CD4-positive, alpha-beta T cell (primary cell): ENCODE measurements around the gene LMO7. TPM values are rescaled to one million over a fixed set of nuclear protein-coding genes. Genes with fewer than 3 reads are reported as not detected.

Experiments used
- ATAC-seq: fragments of 200-7000 bp; cut with Tn5 transposase; one replicate; pipeline ENCODE4 v1.10.0; 2022; ENCODE audit warnings: mild to moderate bottlenecking; ENCODE audit not compliant: poor library complexity
- CTCF ChIA-PET: fragments of 350-600 bp; sonication (Branson Sonifier 250); formaldehyde crosslinking; loops from one replicate; lab custom pipeline; 2021; ENCODE audit warnings: antibody characterized with exemption, inconsistent platforms; lab: Charles Lee
- POLR2A ChIA-PET: fragments of 350-600 bp; sonication (Branson Sonifier 250); formaldehyde crosslinking; loops from one replicate; lab custom pipeline; 2021; ENCODE audit warnings: antibody characterized with exemption, inconsistent platforms; lab: Charles Lee
- DNase-seq, 14 experiments: peaks; one replicate each; pipeline ENCODE4 v3.0.0-alpha.2; 2013 to 2020; ENCODE audit warnings: mixed read lengths in 2 of 14
- H3K27ac ChIP-seq, 2 donors: one replicate each; pipeline versions ENCODE4 v1.5.1 to v1.7.0; 2013; ENCODE audit warnings: low read length in 2 of 2, low read depth in 1 of 2, mild to moderate bottlenecking in 1 of 2
- H3K27me3 ChIP-seq, 2 experiments: 1 replicate in 1 of 2; 2 replicates in 1 of 2; pipeline versions ENCODE4 v1.6.1 to v1.7.0; 2013; ENCODE audit warnings: low read length in 2 of 2, control low read depth in 1 of 2, mild to moderate bottlenecking in 1 of 2, moderate library complexity in 1 of 2; ENCODE audit not compliant: insufficient read depth in 2 of 2, control insufficient read depth in 1 of 2
- H3K36me3 ChIP-seq: one replicate; pipeline ENCODE4 v1.6.1; 2013; ENCODE audit warnings: low read length, control low read depth; ENCODE audit not compliant: insufficient read depth
- H3K4me1 ChIP-seq: one replicate; pipeline ENCODE4 v1.6.1; 2013; ENCODE audit warnings: low read length, control low read depth; ENCODE audit not compliant: insufficient read depth
- H3K4me3 ChIP-seq: one replicate; pipeline ENCODE4 v1.5.1; 2013; ENCODE audit warnings: mild to moderate bottlenecking, low read length, moderate library complexity
- H3K9me3 ChIP-seq, 2 experiments: 1 replicate in 1 of 2; 2 replicates in 1 of 2; pipeline versions ENCODE4 v1.6.1 to v1.7.0; 2013; ENCODE audit warnings: low read length in 2 of 2, mild to moderate bottlenecking in 2 of 2, control low read depth in 1 of 2, moderate library complexity in 1 of 2; ENCODE audit not compliant: control insufficient read depth in 1 of 2, insufficient read depth in 1 of 2
- H3K27ac Mint-ChIP-seq: one replicate; pipeline ENCODE4 v1.8.0; 2020; ENCODE audit warnings: mixed read lengths
- H3K27me3 Mint-ChIP-seq: one replicate; pipeline ENCODE4 v1.8.0; 2021; ENCODE audit warnings: mixed read lengths
- H3K36me3 Mint-ChIP-seq: one replicate; pipeline ENCODE4 v1.8.0; 2021; ENCODE audit warnings: low read depth, mixed read lengths
- H3K4me1 Mint-ChIP-seq: one replicate; pipeline ENCODE4 v1.8.0; 2021; ENCODE audit warnings: low read depth, mixed read lengths
- H3K4me3 Mint-ChIP-seq: one replicate; pipeline ENCODE4 v1.8.0; 2020; ENCODE audit warnings: mild to moderate bottlenecking, mixed read lengths
- H3K9me3 Mint-ChIP-seq: one replicate; pipeline ENCODE4 v1.8.0; 2020; ENCODE audit warnings: mixed read lengths
- intact Hi-C, 2 experiments: fragments of 100-400 bp; cut with DNase I in 1 of 2; cut with micrococcal nuclease in 1 of 2; formaldehyde crosslinking; loops; one replicate each; pipeline versions ENCODE4 v1.15.1 to v1.9.0; 2023 to 2025; cut with DNase I, micrococcal nuclease
- total RNA-seq, 174 experiments: library from RNA in 2 of 174; stranded (reverse) in 2 of 174; gene quantifications; one replicate each; pipeline ENCODE4 v1.2.3 and lab custom pipeline; 2021 to 2026
- TF ChIP-seq, protein P1 (sequence below): fragments of 200-600 bp; IDR thresholded peaks from one replicate; pipeline ENCODE4 v1.8.0; 2022; ENCODE audit warnings: antibody characterized with exemption, mild to moderate bottlenecking

Gene LMO7
- total RNA-seq, 2 experiments from 2014 or later, result 35.2 to 36.3 TPM

DNA sequence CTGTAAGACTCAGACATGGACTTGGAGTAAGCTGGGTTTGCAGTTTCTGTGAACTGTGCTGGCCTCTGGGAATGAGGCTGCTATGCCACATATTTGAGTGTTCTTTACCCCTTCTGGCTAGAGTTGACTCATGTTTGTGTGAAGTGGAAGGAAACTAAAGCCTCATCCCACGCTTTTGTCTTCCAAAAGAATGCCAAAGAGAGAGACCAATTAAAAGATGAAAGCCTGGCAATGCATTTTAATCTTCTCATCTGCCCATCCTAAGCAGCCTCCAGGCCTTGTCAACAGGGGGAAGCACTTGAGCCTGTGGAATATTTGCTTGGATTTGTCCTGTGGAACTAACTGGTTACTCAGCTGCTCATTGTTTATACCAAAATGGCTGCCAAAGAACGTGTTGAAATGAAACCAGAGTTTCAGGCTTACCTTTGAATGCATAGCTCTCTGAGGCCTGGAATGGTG is 49.1 kb downstream of the LMO7 start:
- ATAC-seq, result no peak
- CTCF ChIA-PET, result no interaction called here

GRCh38 chr13:75687150-75687763 is 51.1 kb downstream of the LMO7 start:
- Histone ChIP-seq H3K4me3 (no peak overlapping the region), H3K27me3 (no peaks in the 10 kb centered on the region), H3K4me1 (no peaks in the 10 kb centered on the region), H3K27ac (no peak overlapping the region), H3K9me3 (no peaks in the 10 kb centered on the region), H3K36me3 (no peaks in the 10 kb centered on the region)
- TF ChIP-seq, protein P1, sequence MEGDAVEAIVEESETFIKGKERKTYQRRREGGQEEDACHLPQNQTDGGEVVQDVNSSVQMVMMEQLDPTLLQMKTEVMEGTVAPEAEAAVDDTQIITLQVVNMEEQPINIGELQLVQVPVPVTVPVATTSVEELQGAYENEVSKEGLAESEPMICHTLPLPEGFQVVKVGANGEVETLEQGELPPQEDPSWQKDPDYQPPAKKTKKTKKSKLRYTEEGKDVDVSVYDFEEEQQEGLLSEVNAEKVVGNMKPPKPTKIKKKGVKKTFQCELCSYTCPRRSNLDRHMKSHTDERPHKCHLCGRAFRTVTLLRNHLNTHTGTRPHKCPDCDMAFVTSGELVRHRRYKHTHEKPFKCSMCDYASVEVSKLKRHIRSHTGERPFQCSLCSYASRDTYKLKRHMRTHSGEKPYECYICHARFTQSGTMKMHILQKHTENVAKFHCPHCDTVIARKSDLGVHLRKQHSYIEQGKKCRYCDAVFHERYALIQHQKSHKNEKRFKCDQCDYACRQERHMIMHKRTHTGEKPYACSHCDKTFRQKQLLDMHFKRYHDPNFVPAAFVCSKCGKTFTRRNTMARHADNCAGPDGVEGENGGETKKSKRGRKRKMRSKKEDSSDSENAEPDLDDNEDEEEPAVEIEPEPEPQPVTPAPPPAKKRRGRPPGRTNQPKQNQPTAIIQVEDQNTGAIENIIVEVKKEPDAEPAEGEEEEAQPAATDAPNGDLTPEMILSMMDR, result peak; percentile 23
- Mint-ChIP-seq H3K27me3 (no peaks in the 10 kb centered on the region), H3K27ac (no peak overlapping the region), H3K4me1 (no peaks in the 10 kb centered on the region), H3K9me3 (no peaks in the 10 kb centered on the region), H3K36me3 (no peaks in the 10 kb centered on the region), H3K4me3 (no peak overlapping the region)
- CTCF ChIA-PET, result interaction anchor here (1.2 kb wide), 1 partner anchor 9 kb away, joined by 4 read pairs; no protein-coding TSS in a partner anchor
- intact Hi-C loops, result no loop called here
- ATAC-seq, result no peak
- DNase-seq, result no peak
- POLR2A ChIA-PET, result no interaction called here

More for the DNA sequence above, 49.1 kb downstream of the LMO7 start:
- DNase-seq, result no peak
- H3K36me3 ChIP-seq, result no peaks in the 10 kb centered on the region
- Mint-ChIP-seq H3K36me3 (no peaks in the 10 kb centered on the region), H3K4me3 (no peak overlapping the region), H3K27me3 (no peaks in the 10 kb centered on the region), H3K27ac (no peak overlapping the region), H3K4me1 (no peaks in the 10 kb centered on the region), H3K9me3 (no peaks in the 10 kb centered on the region)
- TF ChIP-seq, protein P1, result no peak
- H3K4me3 ChIP-seq, result no peak overlapping the region
- POLR2A ChIA-PET, result interaction anchor here (0.7 kb wide), 1 partner anchor 11 kb away, joined by 3 read pairs; no protein-coding TSS in a partner anchor
- no peaks in the 10 kb centered on the region for H3K27me3 ChIP-seq
- no peaks in the 10 kb centered on the region for H3K9me3 ChIP-seq
- no peaks in the 10 kb centered on the region for H3K4me1 ChIP-seq
- intact Hi-C loops, result no loop called here
- H3K27ac ChIP-seq, result no peak overlapping the region

DNA sequence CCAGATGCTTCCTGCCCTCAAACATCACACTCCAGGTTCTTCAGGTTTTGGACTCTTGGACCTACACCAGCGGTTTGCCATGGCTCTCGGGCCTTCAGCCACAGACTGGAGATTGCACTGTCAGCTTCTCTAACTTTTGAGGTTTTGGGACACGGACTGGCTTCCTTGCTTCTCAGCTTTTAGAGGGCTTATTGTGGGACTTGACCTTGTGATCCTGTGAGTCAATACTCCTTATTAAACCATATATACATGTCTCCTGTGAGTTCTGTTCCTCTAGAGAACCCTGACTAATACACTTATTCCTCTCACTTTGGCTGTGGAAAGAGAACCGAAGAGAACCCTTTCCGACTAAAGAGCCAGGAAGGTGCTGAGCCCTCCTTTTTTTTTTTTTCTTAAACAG is 53.6 kb downstream of the LMO7 start:
- Mint-ChIP-seq H3K27ac (no peak overlapping the region), H3K27me3 (no peaks in the 10 kb centered on the region), H3K36me3 (no peaks in the 10 kb centered on the region), H3K9me3 (no peaks in the 10 kb centered on the region), H3K4me3 (no peak overlapping the region), H3K4me1 (no peaks in the 10 kb centered on the region)
- ATAC-seq, result no peak
- POLR2A ChIA-PET, result no interaction called here
- Histone ChIP-seq H3K4me1 (no peaks in the 10 kb centered on the region), H3K27ac (no peak overlapping the region), H3K27me3 (no peaks in the 10 kb centered on the region), H3K9me3 (no peaks in the 10 kb centered on the region), H3K4me3 (no peak overlapping the region), H3K36me3 (no peaks in the 10 kb centered on the region)
- intact Hi-C loops, result no loop called here
- DNase-seq, result no peak
- TF ChIP-seq, protein P1, result no peak
- CTCF ChIA-PET, result no interaction called here
